HepG2 (cell line): ENCODE measurements around the gene ANKRD31. TPM values are rescaled to one million over a fixed set of nuclear protein-coding genes. Genes with fewer than 3 reads are reported as not detected.
"Not testable (repeated sequence)": the region's sequence is repeated elsewhere in the genome, so short reads cannot be mapped to it uniquely, and the experiment has no call there.

Experiments
- ATAC-seq: fragments of 200-7000 bp; cut with Tn5 transposase; 3 replicates; pipeline ENCODE4 v1.9.1; 2020; ENCODE audit warnings: mild to moderate bottlenecking, moderate library complexity
- BruUV-seq: library from RNA; stranded (reverse); fragments of 400-500 nt; replicated peaks from 2 replicates; lab custom pipeline; 2021; lab: Mats Ljungman, UMichigan
- CTCF ChIA-PET: fragments of 300-600 bp; formaldehyde crosslinking; extraction: SDS; loops from one replicate; lab custom pipeline; 2021; ENCODE audit warnings: low total read pairs, inconsistent platforms, low intra/inter-chr PET ratio; lab: Yijun Ruan, JAX
- POLR2A ChIA-PET: fragments of 350-600 bp; sonication (Branson Sonifier 250); formaldehyde crosslinking; loops from one replicate; lab custom pipeline; 2020; ENCODE audit warnings: antibody characterized with exemption, inconsistent platforms; lab: Yijun Ruan, JAX
- DNase-seq: peaks from one replicate; pipeline ENCODE4 v3.0.0-alpha.2; 2015; ENCODE audit warnings: low spot score
- FAIRE-seq: peaks from 3 replicates; lab custom pipeline; 2011; peaks lifted over from hg19 to GRCh38; lab: Jason Lieb, UNC
- H2AFZ ChIP-seq: one replicate; pipeline ENCODE4 v1.6.1; 2011; ENCODE audit warnings: low read length, inconsistent platforms
- H3K27ac ChIP-seq: fragments of 300-600 bp; 3 replicates; pipeline ENCODE4 v1.8.0; 2011; ENCODE audit warnings: mixed run types, mild to moderate bottlenecking, mixed read lengths, low read length, inconsistent platforms; ENCODE audit not compliant: insufficient read depth; ENCODE audit errors: extremely low read length
- H3K27me3 ChIP-seq, 2 experiments: fragments of 200-600 bp in 1 of 2; 2 replicates in 1 of 2; 3 replicates in 1 of 2; pipeline versions ENCODE4 v1.6.0 to v1.8.0; 2011; ENCODE audit warnings: low read length in 2 of 2, mild to moderate bottlenecking in 2 of 2, moderate library complexity in 2 of 2, inconsistent platforms in 1 of 2; ENCODE audit not compliant: insufficient read depth in 2 of 2, control insufficient read depth in 1 of 2
- H3K36me3 ChIP-seq, 2 experiments: fragments of 200-600 bp in 1 of 2; replicated peaks in 1 of 2; 2 replicates in 1 of 2; 3 replicates in 1 of 2; pipeline versions ENCODE4 v1.5.1 to v1.8.0; 2011; ENCODE audit warnings: low read length in 2 of 2, inconsistent platforms in 1 of 2; ENCODE audit not compliant: insufficient read depth in 2 of 2, control insufficient read depth in 1 of 2
- H3K4me1 ChIP-seq: 2 replicates; pipeline ENCODE4 v1.5.1; 2012; ENCODE audit warnings: low read length, inconsistent platforms; ENCODE audit not compliant: insufficient read depth
- H3K4me2 ChIP-seq: 2 replicates; pipeline ENCODE4 v1.6.0; 2011; ENCODE audit warnings: low read depth, low read length, inconsistent platforms
- H3K4me3 ChIP-seq, 3 experiments: fragments of 200-600 bp in 1 of 3; sonication (generic), shearing (Covaris generic) in 1 of 3; replicated peaks in 1 of 3; 2 replicates each; pipeline ENCODE4 v1.5.1; 2011 to 2016; ENCODE audit warnings: low read length in 3 of 3, inconsistent platforms in 2 of 3, low read depth in 2 of 3, mild to moderate bottlenecking in 2 of 3, control low read depth in 1 of 3, mixed read lengths in 1 of 3; ENCODE audit not compliant: insufficient read depth in 1 of 3
- H3K79me2 ChIP-seq: one replicate; pipeline ENCODE4 v1.6.1; 2011; ENCODE audit warnings: low read length, inconsistent platforms; ENCODE audit not compliant: insufficient read depth
- H3K9ac ChIP-seq: 2 replicates; pipeline ENCODE4 v1.6.0; 2011; ENCODE audit warnings: mild to moderate bottlenecking, low read depth, low read length, inconsistent platforms; ENCODE audit not compliant: insufficient read depth
- H3K9me3 ChIP-seq: 2 replicates; pipeline ENCODE4 v1.5.1; 2012; ENCODE audit warnings: mild to moderate bottlenecking, low read length
- H4K20me1 ChIP-seq: 2 replicates; pipeline ENCODE4 v1.6.0; 2011; ENCODE audit warnings: inconsistent platforms, mild to moderate bottlenecking, low read length, moderate library complexity; ENCODE audit not compliant: insufficient read depth
- ARID3A ChIP-seq: IDR thresholded peaks from 2 replicates; pipeline ENCODE4 v1.6.1; 2012; ENCODE audit warnings: low read depth, low read length, improper control_type of control experiment
- GATAD1 ChIP-seq: IDR thresholded peaks from 2 replicates; pipeline ENCODE4 v1.6.1; 2016; ENCODE audit warnings: missing genetic modification reagents, missing compliant biosample characterization
- JARID2 ChIP-seq: sonication (generic); formaldehyde crosslinking; IDR thresholded peaks from 2 replicates; pipeline ENCODE4 v1.8.1; 2023; ENCODE audit warnings: missing genetic modification reagents, inconsistent platforms; ENCODE audit not compliant: insufficient replicate concordance
- MIER2 ChIP-seq: IDR thresholded peaks from 2 replicates; pipeline ENCODE4 v1.6.1; 2016; ENCODE audit warnings: missing biosample characterization, missing genetic modification reagents
- ZBED4 ChIP-seq: sonication (generic); formaldehyde crosslinking; IDR thresholded peaks from 2 replicates; pipeline ENCODE4 v1.4.0; 2020; ENCODE audit warnings: missing genetic modification reagents, borderline replicate concordance
- ZFY ChIP-seq: sonication (generic); formaldehyde crosslinking; IDR thresholded peaks from 2 replicates; pipeline ENCODE4 v1.4.0; 2020; ENCODE audit warnings: missing genetic modification reagents
- WGBS: methylation state at CpG from one replicate; pipeline ENCODE4 v1.1.6; 2017; ENCODE audit warnings: low lambda C conversion rate; 5-methylcytosine and 5-hydroxymethylcytosine counted together
- in situ Hi-C: cut with HindIII; loops from 2 replicates; pipeline ENCODE4 v1.10.0; 2017; ENCODE audit warnings: low pct_unique_long_range_greater_than_20kb; ENCODE audit not compliant: extremely low pct_ligation_motif_present
- intact Hi-C: fragments of 100-400 bp; cut with micrococcal nuclease; formaldehyde crosslinking; loops from one replicate; pipeline ENCODE4 v1.10.0; 2022; ENCODE audit not compliant: unreplicated experiment
- polyA plus RNA-seq, 8 experiments: library from polyadenylated mRNA; depleted of rRNA in 3 of 8; stranded (reverse) in 7 of 8; unstranded in 1 of 8; fragments of >200 nt; fragmentation: Illumina TruSeq in 4 of 8; extraction: Trizol in 4 of 8; gene quantifications; 2 replicates each; pipeline versions ENCODE4 v1.2.1 to v1.2.3, GENCODE V29; 2011 to 2016; ENCODE audit warnings: low read depth in 4 of 8, missing spikeins in 1 of 8, mixed read lengths in 1 of 8; ENCODE audit not compliant: insufficient read depth in 1 of 8
- total RNA-seq, 5 experiments: library from RNA; depleted of rRNA; stranded (reverse); fragments of >200 nt; fragmentation: Illumina TruSeq; extraction: Trizol; gene quantifications; 2 replicates each; pipeline ENCODE4 v1.2.3, GENCODE V29; 2016; ENCODE audit warnings: low read depth in 1 of 5
- TF ChIP-seq, protein P1 (sequence below): sonication (generic); formaldehyde crosslinking; conservative IDR thresholded peaks from 2 replicates; pipeline ENCODE4 v1.4.0; 2020; ENCODE audit warnings: missing genetic modification reagents

The ANKRD31 gene
- total and polyA plus RNA-seq, 2 of the 13 experiments (the other 11 are each of a cell fraction or from before 2014, with no cell fraction given), result 0.01 to 0.09 TPM

DNA sequence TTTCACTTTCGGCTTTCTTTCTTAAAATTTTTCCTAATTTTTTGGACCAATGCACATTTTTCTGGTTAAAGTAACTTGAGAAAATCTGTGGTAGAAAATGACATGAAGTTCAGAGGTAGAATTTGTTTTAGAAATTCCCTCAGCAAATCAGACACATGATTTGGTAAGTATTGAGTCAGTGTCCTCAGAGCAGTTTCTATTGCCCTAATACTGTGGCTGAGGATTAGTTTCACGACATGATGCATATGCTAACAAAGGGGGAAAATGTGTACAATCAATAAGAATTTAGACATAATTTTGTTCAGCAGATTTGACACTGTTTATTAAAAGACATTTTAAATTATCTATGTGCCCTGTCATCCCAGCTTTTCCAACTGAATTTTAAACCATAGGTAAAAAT is 128.2 kb downstream of the ANKRD31 start (continued):
- no peak for TF ChIP-seq ZBED4 (CRISPR knock-in tag)

DNA sequence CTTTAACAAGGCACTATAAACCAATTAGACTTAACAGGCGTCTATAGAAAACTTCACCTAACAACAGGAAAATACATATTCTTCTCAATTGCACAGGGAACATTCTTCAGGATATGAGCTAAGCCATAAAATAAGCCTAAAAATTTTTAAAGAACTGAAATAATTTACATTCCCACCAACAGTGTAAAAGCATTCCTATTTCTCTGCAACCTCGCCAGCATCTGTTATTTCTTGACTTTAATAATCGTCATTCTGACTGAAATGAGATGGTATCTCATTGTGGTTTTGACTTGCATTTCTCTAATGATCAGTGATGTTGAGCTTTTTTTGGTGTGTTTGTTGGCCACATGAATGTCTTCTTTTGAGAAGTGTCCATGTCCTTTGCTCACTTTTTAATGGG is 140.7 kb downstream of the ANKRD31 start:
- in situ Hi-C loops, FAIRE-seq, H2AFZ ChIP-seq, H4K20me1 ChIP-seq, H3K36me3 ChIP-seq, intact Hi-C loops, CTCF ChIA-PET, H3K27me3 ChIP-seq, H3K27ac ChIP-seq, BruUV-seq, H3K79me2 ChIP-seq, DNase-seq, H3K9me3 ChIP-seq, H3K4me1 ChIP-seq, H3K4me2 ChIP-seq, ATAC-seq, POLR2A ChIA-PET, H3K4me3 ChIP-seq, H3K9ac ChIP-seq: not testable (repeated sequence)
- 55% methylated on average over 3 of the region's 3 CpGs for WGBS

GRCh38 chr5:75091597-75091996 is 145.1 kb downstream of the ANKRD31 start:
- Histone ChIP-seq H2AFZ (no peak overlapping the region), H3K27me3 (peaks cover 2 to 3% of the 10 kb centered on the region in 2 experiments; a peak in 1 of 5 replicates), H3K4me3 (no peak overlapping the region), H3K9ac (no peak overlapping the region), H3K79me2 (no peaks in the 10 kb centered on the region), H3K27ac (no peak overlapping the region), H3K4me1 (no peaks in the 10 kb centered on the region), H4K20me1 (no peaks in the 10 kb centered on the region), H3K36me3 (no peaks in the 10 kb centered on the region), H3K9me3 (no peaks in the 10 kb centered on the region), H3K4me2 (no peak overlapping the region)
- BruUV-seq, result no TSS peak
- ATAC-seq (no peak), DNase-seq (no peak), FAIRE-seq (no peak)
- CTCF ChIA-PET, result no interaction called here
- intact Hi-C loops (no loop called here), in situ Hi-C loops (no loop called here)
- POLR2A ChIA-PET, result no interaction called here
- WGBS, result 51% methylated on average over 3 of the region's 3 CpGs
- no peak for TF ChIP-seq ARID3A
- TF ChIP-seq, protein P1, sequence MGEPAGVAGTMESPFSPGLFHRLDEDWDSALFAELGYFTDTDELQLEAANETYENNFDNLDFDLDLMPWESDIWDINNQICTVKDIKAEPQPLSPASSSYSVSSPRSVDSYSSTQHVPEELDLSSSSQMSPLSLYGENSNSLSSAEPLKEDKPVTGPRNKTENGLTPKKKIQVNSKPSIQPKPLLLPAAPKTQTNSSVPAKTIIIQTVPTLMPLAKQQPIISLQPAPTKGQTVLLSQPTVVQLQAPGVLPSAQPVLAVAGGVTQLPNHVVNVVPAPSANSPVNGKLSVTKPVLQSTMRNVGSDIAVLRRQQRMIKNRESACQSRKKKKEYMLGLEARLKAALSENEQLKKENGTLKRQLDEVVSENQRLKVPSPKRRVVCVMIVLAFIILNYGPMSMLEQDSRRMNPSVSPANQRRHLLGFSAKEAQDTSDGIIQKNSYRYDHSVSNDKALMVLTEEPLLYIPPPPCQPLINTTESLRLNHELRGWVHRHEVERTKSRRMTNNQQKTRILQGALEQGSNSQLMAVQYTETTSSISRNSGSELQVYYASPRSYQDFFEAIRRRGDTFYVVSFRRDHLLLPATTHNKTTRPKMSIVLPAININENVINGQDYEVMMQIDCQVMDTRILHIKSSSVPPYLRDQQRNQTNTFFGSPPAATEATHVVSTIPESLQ, result no peak
- TF ChIP-seq ZFY (CRISPR knock-in tag), result no peak
- TF ChIP-seq GATAD1, result no peak
- no peak for TF ChIP-seq MIER2 (CRISPR knock-in tag)
- no peak for TF ChIP-seq JARID2 (CRISPR knock-in tag)
